Muscle of leg (tissue), 11 donors: ENCODE data around the gene WDR45. TPM values are rescaled to one million over a fixed set of nuclear protein-coding genes. Genes with fewer than 3 reads are reported as not detected.

Experiments
- DNase-seq: peaks from one replicate; pipeline ENCODE4 v3.0.0; 2013
- H3K27ac ChIP-seq: one replicate; pipeline ENCODE4 v1.5.1; 2013; ENCODE audit warnings: mild to moderate bottlenecking, low read length, control low read depth
- H3K27me3 ChIP-seq: one replicate; pipeline ENCODE4 v1.6.1; 2013; ENCODE audit warnings: low read length; ENCODE audit not compliant: control insufficient read depth, insufficient read depth
- H3K36me3 ChIP-seq: one replicate; pipeline ENCODE4 v1.6.1; 2013; ENCODE audit warnings: low read length; ENCODE audit not compliant: control insufficient read depth, insufficient read depth
- H3K4me1 ChIP-seq: one replicate; pipeline ENCODE4 v1.6.1; 2013; ENCODE audit warnings: low read length; ENCODE audit not compliant: control insufficient read depth, insufficient read depth
- H3K4me3 ChIP-seq: one replicate; pipeline ENCODE4 v1.5.1; 2013; ENCODE audit warnings: low read length, control low read depth
- H3K9me3 ChIP-seq: replicated peaks from 2 replicates; pipeline ENCODE4 v1.6.1; 2013; ENCODE audit warnings: low read depth, low read length; ENCODE audit not compliant: control insufficient read depth
- WGBS: methylation state at CpG from one replicate; pipeline ENCODE4 v1.1.5; 2013; ENCODE audit warnings: missing lambda C conversion rate; ENCODE audit not compliant: insufficient coverage; 5-methylcytosine and 5-hydroxymethylcytosine counted together
- polyA plus RNA-seq, 8 donors: library from polyadenylated mRNA; unstranded; fragments of 120-200 nt; gene quantifications; one replicate each; pipeline versions ENCODE4 v1.2.1 to v1.2.3, GENCODE V29; 2013; ENCODE audit warnings: inconsistent platforms in 1 of 8, low replicate concordance in 1 of 8; ENCODE audit not compliant: insufficient read length in 8 of 8, insufficient read depth in 1 of 8
- total RNA-seq: library from RNA; stranded (reverse); fragments of 120-200 nt; gene quantifications from one replicate; pipeline ENCODE4 v1.2.4, GENCODE V29; 2013

WDR45 gene
- total and polyA plus RNA-seq, 9 donors, result 25.5 to 39.1 (median 36.5) TPM

DNA sequence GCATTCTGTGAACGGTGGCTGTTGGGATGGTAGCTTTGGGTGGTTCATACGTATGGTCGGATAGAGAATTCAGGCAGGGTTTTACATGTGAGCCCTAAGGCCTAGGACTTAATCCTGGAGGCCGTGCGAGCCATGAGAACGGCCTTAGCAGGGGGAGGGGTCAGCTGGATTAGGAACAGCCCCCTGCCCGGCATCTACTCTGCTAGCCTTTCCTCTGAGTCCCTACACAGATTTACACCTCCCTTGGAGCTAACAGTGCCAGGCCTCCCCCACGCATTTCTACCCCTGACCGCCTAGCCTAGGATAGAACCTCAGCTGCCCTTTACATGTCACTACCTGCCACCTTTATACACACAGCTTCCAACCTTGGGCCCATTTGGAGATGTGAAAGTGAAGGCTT, 13.0 kb downstream of the WDR45 start:
- peaks cover 1% of the 10 kb centered on the region for H3K4me1 ChIP-seq
- H3K36me3 ChIP-seq, result peaks cover 9% of the 10 kb centered on the region
- H3K4me3 ChIP-seq, result no peak overlapping the region
- peak; percentile 0 for DNase-seq
- WGBS, result no CpG with 5 or more reads among the region's 9 CpGs
- H3K9me3 ChIP-seq, result no peaks in the 10 kb centered on the region
- no peaks in the 10 kb centered on the region for H3K27me3 ChIP-seq
- no peak overlapping the region for H3K27ac ChIP-seq

DNA sequence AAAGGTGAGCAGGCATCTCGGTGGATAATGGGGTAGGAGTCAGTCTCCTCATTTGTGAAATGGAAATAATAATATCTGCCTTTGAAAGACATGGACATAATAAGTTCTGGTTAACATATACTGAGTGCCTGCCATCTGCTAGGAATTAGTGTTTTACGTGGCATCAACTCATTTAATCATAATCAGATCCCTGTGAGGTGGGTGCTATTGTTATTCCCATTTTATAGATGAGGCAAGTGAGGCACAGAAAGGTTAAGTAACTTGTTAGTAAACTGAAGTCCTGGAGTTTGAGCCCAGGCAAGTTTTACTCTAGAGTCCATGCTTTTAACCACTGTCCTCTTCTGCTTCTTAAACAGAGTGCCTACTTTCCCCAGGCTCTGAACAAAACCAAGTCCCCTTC, 13.4 kb downstream of the WDR45 start:
- no peaks in the 10 kb centered on the region for H3K4me1 ChIP-seq
- no peak overlapping the region for H3K4me3 ChIP-seq
- no peak overlapping the region for H3K27ac ChIP-seq
- no CpG with 5 or more reads among the region's 2 CpGs for WGBS
- no peak for DNase-seq
- no peaks in the 10 kb centered on the region for H3K9me3 ChIP-seq
- peaks cover 9% of the 10 kb centered on the region for H3K36me3 ChIP-seq
- no peaks in the 10 kb centered on the region for H3K27me3 ChIP-seq

DNA sequence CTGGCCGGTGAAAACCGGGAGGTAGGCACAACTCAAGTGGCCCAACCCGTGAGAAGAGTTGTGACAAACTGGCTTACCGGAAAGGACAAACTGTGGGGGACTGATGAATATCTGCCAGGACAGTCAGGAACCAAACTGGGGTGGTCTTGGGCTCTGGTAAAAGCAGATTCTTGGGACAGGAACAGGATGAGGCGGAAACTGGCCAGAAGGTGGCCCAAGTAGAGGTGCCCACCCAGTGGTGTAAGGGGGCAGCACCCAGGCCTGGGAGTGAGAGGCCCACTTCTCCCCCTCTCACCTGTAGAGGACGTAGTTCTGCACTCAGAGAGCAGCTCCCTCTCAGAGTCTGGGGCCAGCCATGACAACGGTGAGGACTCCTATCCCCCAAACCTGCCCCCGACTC, 15.0 kb downstream of the WDR45 start:
- Histone ChIP-seq H3K4me3 (no peak overlapping the region), H3K9me3 (no peaks in the 10 kb centered on the region), H3K27ac (no peak overlapping the region), H3K4me1 (no peaks in the 10 kb centered on the region), H3K27me3 (no peaks in the 10 kb centered on the region), H3K36me3 (peaks cover 9% of the 10 kb centered on the region)
- DNase-seq, result peak; percentile 0
- 83% methylated on average over 7 of the region's 8 CpGs for WGBS

DNA sequence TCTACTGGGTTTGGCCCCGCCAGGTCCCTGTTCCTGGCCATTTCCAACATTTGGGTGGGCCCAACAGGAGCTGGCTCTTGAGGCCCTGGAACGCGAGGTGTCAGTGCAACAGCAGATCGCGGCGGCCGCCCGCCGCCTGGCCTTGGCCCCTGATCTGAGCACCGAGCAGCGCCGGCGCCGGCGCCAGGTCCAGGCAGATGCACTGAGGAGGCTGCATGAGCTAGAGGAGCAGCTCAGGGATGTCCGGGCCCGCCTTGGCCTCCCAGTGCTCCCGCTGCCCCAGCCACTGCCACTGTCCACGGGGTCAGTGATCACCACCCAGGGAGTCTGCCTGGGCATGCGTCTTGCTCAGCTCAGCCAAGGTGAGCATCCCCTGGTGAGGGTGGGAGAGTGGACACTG, 15.4 kb downstream of the WDR45 start:
- H3K27ac ChIP-seq, result no peak overlapping the region
- H3K9me3 ChIP-seq, result no peaks in the 10 kb centered on the region
- WGBS, result 85% methylated on average over 18 of the region's 20 CpGs
- H3K36me3 ChIP-seq, result peaks cover 9% of the 10 kb centered on the region
- H3K4me1 ChIP-seq, result no peaks in the 10 kb centered on the region
- H3K27me3 ChIP-seq, result no peaks in the 10 kb centered on the region
- DNase-seq, result peak; percentile 0
- H3K4me3 ChIP-seq, result no peak overlapping the region

DNA sequence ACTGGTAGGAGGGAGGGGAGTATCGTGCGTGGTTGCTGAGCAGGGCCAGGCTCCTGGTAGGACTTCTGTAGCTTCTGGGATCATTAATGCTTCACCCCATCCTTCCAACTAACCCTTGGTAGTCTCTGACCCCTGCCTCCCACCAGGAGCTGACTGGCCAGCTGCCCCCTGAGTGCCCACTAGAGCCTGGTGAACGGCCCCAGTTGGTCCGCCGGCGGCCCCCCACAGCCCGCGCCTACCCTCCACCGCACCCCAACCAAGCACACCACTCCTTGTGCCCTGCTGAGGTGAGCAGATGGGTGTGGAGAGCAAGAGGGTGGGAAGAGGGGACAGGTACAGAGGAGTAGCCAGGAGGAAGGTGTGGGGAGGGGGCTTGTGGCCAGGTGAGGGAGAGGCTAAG, 16.0 kb downstream of the WDR45 start:
- no peak overlapping the region for H3K27ac ChIP-seq
- peaks cover 9% of the 10 kb centered on the region for H3K36me3 ChIP-seq
- no CpG with 5 or more reads among the region's 9 CpGs for WGBS
- DNase-seq, result no peak
- H3K4me3 ChIP-seq, result no peak overlapping the region
- H3K4me1 ChIP-seq, result no peaks in the 10 kb centered on the region
- no peaks in the 10 kb centered on the region for H3K9me3 ChIP-seq
- no peaks in the 10 kb centered on the region for H3K27me3 ChIP-seq

DNA sequence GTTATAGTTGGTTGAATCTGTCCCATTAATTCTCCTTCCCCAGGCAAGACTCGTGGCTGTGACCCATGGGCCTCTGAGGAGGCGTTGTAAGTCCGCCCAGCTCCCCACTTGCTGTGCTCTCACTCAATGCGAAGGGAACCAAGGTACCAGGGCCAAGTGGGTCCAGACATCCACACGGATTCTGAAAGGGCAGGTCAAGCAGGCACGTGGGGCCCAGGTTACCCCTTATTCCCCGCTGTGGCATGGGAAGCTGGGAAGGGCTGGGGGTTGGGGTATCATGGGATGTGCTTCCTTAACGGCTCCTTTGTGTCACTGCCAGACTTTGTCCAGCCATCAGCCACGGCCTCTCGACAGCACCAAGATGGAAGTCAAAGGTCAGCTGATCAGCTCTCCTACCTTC, 17.8 kb downstream of the WDR45 start:
- H3K27me3 ChIP-seq, result no peaks in the 10 kb centered on the region
- DNase-seq, result no peak
- H3K4me1 ChIP-seq, result no peaks in the 10 kb centered on the region
- H3K36me3 ChIP-seq, result peaks cover 9% of the 10 kb centered on the region
- no peak overlapping the region for H3K27ac ChIP-seq
- 88% methylated on average over 8 of the region's 10 CpGs for WGBS
- no peaks in the 10 kb centered on the region for H3K9me3 ChIP-seq
- no peak overlapping the region for H3K4me3 ChIP-seq

DNA sequence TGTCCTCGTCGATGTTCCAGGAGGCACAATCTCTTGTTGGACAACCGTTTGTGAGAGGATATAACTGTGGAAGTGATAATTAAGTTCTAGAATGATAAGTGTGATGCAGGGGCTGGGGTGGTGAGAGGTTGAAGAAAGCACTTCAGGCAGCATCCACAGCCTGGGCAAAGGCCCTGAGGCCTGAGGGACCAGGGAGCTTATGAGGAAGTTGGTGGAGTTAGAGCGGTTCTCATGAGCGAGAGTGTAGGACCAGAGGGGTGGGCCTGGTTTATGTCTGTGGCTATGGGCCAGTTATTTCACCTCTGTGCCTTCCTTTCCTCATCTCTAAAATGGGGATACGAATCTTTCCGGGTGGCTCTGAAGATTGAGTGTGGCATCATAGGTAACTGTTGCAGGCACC, 18.2 kb downstream of the WDR45 start:
- H3K27me3 ChIP-seq, result no peaks in the 10 kb centered on the region
- H3K36me3 ChIP-seq, result peaks cover 4% of the 10 kb centered on the region
- DNase-seq, result no peak
- no peaks in the 10 kb centered on the region for H3K4me1 ChIP-seq
- H3K9me3 ChIP-seq, result no peaks in the 10 kb centered on the region
- 82% methylated on average over 5 of the region's 7 CpGs for WGBS
- no peak overlapping the region for H3K4me3 ChIP-seq
- no peak overlapping the region for H3K27ac ChIP-seq

DNA sequence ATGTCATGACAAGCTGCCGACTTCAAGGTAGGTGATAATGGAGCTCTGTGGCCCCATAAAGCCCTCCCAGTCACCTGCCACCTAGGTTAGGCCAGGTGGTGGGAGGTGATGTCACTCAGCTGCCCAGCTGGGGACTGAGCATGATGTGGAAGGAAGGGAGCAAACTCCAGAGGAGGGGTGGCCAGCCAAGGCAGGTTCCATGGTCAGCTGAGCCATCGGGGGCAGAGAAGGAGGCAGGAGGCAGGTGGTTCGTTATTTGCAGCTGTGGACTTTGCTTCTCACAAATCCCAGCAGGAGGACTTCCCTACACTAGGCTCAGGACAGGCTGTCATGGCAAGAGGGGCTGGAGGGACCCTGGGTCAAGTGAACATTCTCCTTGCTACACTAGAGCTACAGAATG, 18.8 kb downstream of the WDR45 start:
- WGBS, result 60% methylated on average over 1 of the region's 3 CpGs

DNA sequence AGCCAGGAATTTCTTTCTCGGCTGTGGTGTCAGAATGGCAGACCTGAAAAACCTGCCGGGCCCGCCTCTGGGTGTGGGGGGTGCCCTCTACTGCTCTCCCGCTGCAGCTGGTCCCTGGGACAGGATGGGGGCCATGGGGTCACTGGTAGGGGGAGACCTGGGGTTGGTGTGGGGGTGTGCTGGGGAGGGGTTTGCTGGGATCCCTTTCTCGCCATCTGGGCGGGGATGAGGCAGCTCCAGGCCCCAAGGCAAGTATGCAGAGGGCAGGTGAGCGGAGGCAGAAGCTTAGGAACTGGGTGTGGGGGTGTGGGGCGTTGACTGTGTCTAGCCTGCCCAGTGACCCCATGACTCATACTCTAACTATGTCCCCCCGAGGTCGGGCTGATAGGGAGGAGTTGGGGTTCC, 20.0 kb downstream of the WDR45 start:
- H3K9me3 ChIP-seq, result no peaks in the 10 kb centered on the region
- no peak for DNase-seq
- WGBS, result 62% methylated on average over 3 of the region's 10 CpGs
- no peaks in the 10 kb centered on the region for H3K27me3 ChIP-seq
- no peak overlapping the region for H3K27ac ChIP-seq
- H3K4me3 ChIP-seq, result no peak overlapping the region
- H3K36me3 ChIP-seq, result no peaks in the 10 kb centered on the region
- no peaks in the 10 kb centered on the region for H3K4me1 ChIP-seq

More for the DNA sequence above, 18.8 kb downstream of the WDR45 start:
- Histone ChIP-seq H3K36me3 (peaks cover 4% of the 10 kb centered on the region), H3K27ac (no peak overlapping the region), H3K9me3 (no peaks in the 10 kb centered on the region), H3K4me3 (no peak overlapping the region), H3K4me1 (no peaks in the 10 kb centered on the region), H3K27me3 (no peaks in the 10 kb centered on the region)
- DNase-seq, result no peak

DNA sequence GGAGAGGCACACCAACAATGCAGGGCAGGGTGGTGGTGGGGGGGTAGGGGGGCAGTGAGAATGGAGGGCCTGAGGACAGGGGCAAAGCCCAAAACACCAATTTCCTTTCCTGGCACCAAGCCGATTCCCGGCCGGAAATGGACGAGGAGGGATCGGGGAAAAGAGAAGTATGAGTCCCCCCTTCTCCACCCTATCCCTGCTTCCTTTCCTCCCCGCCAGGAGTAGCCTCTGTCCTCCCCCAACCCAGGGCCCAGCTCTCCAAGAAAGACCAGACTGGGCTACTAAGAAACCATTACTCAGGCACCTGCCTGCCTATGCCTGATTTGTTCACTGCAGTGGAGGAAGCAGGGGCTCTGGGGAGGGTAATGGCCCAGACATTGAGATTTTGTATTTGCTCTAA, 20.5 kb downstream of the WDR45 start:
- Histone ChIP-seq H3K4me1 (no peaks in the 10 kb centered on the region), H3K36me3 (no peaks in the 10 kb centered on the region), H3K27me3 (no peaks in the 10 kb centered on the region), H3K27ac (no peak overlapping the region), H3K9me3 (no peaks in the 10 kb centered on the region), H3K4me3 (no peak overlapping the region)
- 97% methylated on average over 5 of the region's 6 CpGs for WGBS
- DNase-seq, result no peak

DNA sequence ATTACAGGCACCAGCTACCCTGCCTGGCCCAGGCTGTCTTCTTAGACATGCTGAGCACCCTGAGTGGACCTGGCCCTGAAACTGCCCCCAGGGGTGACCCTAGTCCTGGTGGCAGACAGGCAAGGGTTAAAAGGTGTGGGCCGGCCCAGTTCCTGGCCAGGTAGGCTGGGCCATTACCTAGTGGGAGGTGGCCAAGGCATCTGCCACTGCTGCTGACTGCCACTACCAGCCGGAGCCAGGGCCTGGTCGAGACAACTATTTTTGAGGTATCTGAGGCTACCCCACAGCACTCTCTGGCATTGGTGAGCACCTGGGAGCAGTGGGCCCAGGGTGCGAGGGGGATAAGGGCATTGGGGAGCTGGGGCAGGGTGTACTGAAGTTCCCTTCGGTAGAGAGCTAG, 20.9 kb downstream of the WDR45 start, which contains the start of gene CCDC120:
TSS of gene CCDC120 (plus strand) at position 206 of the 400 bp plus-strand sequence. CDS start 3,043 bp downstream, outside the sequence.
- WGBS, result 57% methylated on average over 2 of the region's 5 CpGs
- Histone ChIP-seq H3K4me1 (no peaks in the 10 kb centered on the region), H3K36me3 (no peaks in the 10 kb centered on the region), H3K4me3 (no peak within 1 kb of the TSS), H3K27ac (no peak within 1 kb of the TSS), H3K27me3 (no peaks in the 10 kb centered on the region), H3K9me3 (no peaks in the 10 kb centered on the region)
- no peak for DNase-seq
